Cerebellar cortex (tissue), 1 donor: ENCODE measurements around the gene SMARCA4.

Experiments
- DNase-seq: peaks from one replicate; pipeline ENCODE4 v3.0.0-alpha.2; 2015; ENCODE audit warnings: low spot score

The SMARCA4 gene

GRCh38 chr19:11010041-11010440 lies 49.2 kb downstream of the SMARCA4 start:
- DNase-seq: no peak

- no peak for DNase-seq
Observed at GRCh38 chr19:11012507-11012906, 51.7 kb downstream of the SMARCA4 start.

GRCh38 chr19:11013771-11014170 lies 52.9 kb downstream of the SMARCA4 start:
- no peak for DNase-seq

GRCh38 chr19:11014403-11014911 lies 53.6 kb downstream of the SMARCA4 start:
- DNase-seq: no peak

GRCh38 chr19:11016631-11017030 lies 55.8 kb downstream of the SMARCA4 start:
- DNase-seq: no peak

- DNase-seq: no peak
Observed at GRCh38 chr19:11017275-11018035, 56.6 kb downstream of the SMARCA4 start.

GRCh38 chr19:11018179-11018578 lies 57.3 kb downstream of the SMARCA4 start:
- DNase-seq: no peak

- no peak for DNase-seq
Observed at GRCh38 chr19:11018763-11019162, 57.9 kb downstream of the SMARCA4 start.

- no peak for DNase-seq
Observed at GRCh38 chr19:11019262-11019661, 58.4 kb downstream of the SMARCA4 start.

- no peak for DNase-seq
Observed at GRCh38 chr19:11019824-11020223, 59.0 kb downstream of the SMARCA4 start.

GRCh38 chr19:11020423-11020822 lies 59.6 kb downstream of the SMARCA4 start:
- no peak for DNase-seq

GRCh38 chr19:11020982-11021759 lies 60.3 kb downstream of the SMARCA4 start:
- peak; percentile 37 for DNase-seq

- no peak for DNase-seq
Observed at GRCh38 chr19:11021760-11022144, 60.9 kb downstream of the SMARCA4 start.

GRCh38 chr19:11023016-11023415 lies 62.2 kb downstream of the SMARCA4 start:
- DNase-seq: no peak

- no peak for DNase-seq
Observed at GRCh38 chr19:11023710-11024109, 62.9 kb downstream of the SMARCA4 start.

- no peak for DNase-seq
Observed at GRCh38 chr19:11024259-11024658, 63.4 kb downstream of the SMARCA4 start.

GRCh38 chr19:11025006-11025405 lies 64.2 kb downstream of the SMARCA4 start:
- peak; percentile 73 for DNase-seq

- DNase-seq: no peak
Observed at GRCh38 chr19:11025445-11025844, 64.6 kb downstream of the SMARCA4 start.

GRCh38 chr19:11025997-11026396 lies 65.2 kb downstream of the SMARCA4 start:
- no peak for DNase-seq

GRCh38 chr19:11027381-11027780 lies 66.6 kb downstream of the SMARCA4 start:
- no peak for DNase-seq

GRCh38 chr19:11028146-11028545 lies 67.3 kb downstream of the SMARCA4 start:
- no peak for DNase-seq

- DNase-seq: peak; percentile 60
Observed at GRCh38 chr19:11031421-11032070, 70.7 kb downstream of the SMARCA4 start.

- DNase-seq: no peak
Observed at GRCh38 chr19:11033251-11033650, 72.4 kb downstream of the SMARCA4 start.
